Esophagus muscularis mucosa (tissue), 4 donors: Measurements from ENCODE around the gene ZNF384. TPM values are rescaled to one million over a fixed set of nuclear protein-coding genes. Genes with fewer than 3 reads are reported as not detected.

Experiments used
- DNase-seq: peaks from one replicate; pipeline ENCODE4 v3.0.0-alpha.2; 2017; ENCODE audit errors: extremely low spot score
- H3K27ac ChIP-seq, 4 donors: fragments of 200-600 bp; sonication (generic); replicated peaks in 1 of 4; 1 replicate in 3 of 4; 2 replicates in 1 of 4; pipeline ENCODE4 v1.5.1; 2016 to 2019; ENCODE audit warnings: mild to moderate bottlenecking in 1 of 4
- H3K27me3 ChIP-seq, 4 donors: fragments of 200-600 bp; sonication (generic); one replicate each; pipeline versions ENCODE4 v1.5.1 to v1.6.0; 2016 to 2019
- H3K36me3 ChIP-seq, 4 donors: fragments of 200-600 bp; sonication (generic); one replicate each; pipeline ENCODE4 v1.5.1; 2016 to 2019
- H3K4me1 ChIP-seq, 4 donors: fragments of 200-600 bp; sonication (generic); one replicate each; pipeline ENCODE4 v1.5.1; 2016 to 2019
- H3K4me3 ChIP-seq, 4 donors: fragments of 200-600 bp; sonication (generic); 1 replicate in 2 of 4; 2 replicates in 2 of 4; pipeline ENCODE4 v1.5.1; 2016 to 2019; ENCODE audit warnings: mild to moderate bottlenecking in 4 of 4, moderate library complexity in 1 of 4
- H3K9me3 ChIP-seq, 4 donors: fragments of 200-600 bp; sonication (generic); 1 replicate in 3 of 4; 2 replicates in 1 of 4; pipeline ENCODE4 v1.5.1; 2016 to 2019
- EP300 ChIP-seq: sonication (generic); formaldehyde crosslinking; IDR thresholded peaks from one replicate; pipeline ENCODE4 v1.6.1; 2017; ENCODE audit warnings: antibody characterized with exemption
- POLR2A ChIP-seq: fragments of 450-650 bp; IDR thresholded peaks from one replicate; pipeline ENCODE4 v1.6.1; 2017; ENCODE audit warnings: antibody characterized with exemption, moderate library complexity, mild to moderate bottlenecking, low read depth
- POLR2AphosphoS5 ChIP-seq, 2 donors: sonication (generic); formaldehyde crosslinking; IDR thresholded peaks; one replicate each; pipeline ENCODE4 v1.6.1; 2017; ENCODE audit warnings: antibody characterized with exemption in 2 of 2
- WGBS: methylation state at CpG from one replicate; pipeline ENCODE4 v1.1.5; 2018; 5-methylcytosine and 5-hydroxymethylcytosine counted together
- intact Hi-C: fragments of 100-400 bp; cut with DNase I; formaldehyde crosslinking; loops from one replicate; pipeline ENCODE4 v1.15.1; 2023
- total RNA-seq, 4 donors: library from RNA; depleted of rRNA; stranded (reverse); fragments of >200 nt; gene quantifications; one replicate each; pipeline versions ENCODE4 v1.1.0 to v1.2.1, GENCODE V29; 2016
- TF ChIP-seq, protein P1 (sequence below), 3 experiments: fragments of 200-600 bp in 2 of 3; fragments of 450-650 bp in 1 of 3; sonication (generic) in 2 of 3; IDR thresholded peaks; one replicate each; pipeline ENCODE4 v1.5.1; 2017 to 2019; ENCODE audit warnings: antibody characterized with exemption in 3 of 3, mild to moderate bottlenecking in 2 of 3, moderate library complexity in 1 of 3

The ZNF384 gene
- total RNA-seq, 4 donors from 2014 or later = 32.8 to 55.4 (median 41.0) TPM

DNA sequence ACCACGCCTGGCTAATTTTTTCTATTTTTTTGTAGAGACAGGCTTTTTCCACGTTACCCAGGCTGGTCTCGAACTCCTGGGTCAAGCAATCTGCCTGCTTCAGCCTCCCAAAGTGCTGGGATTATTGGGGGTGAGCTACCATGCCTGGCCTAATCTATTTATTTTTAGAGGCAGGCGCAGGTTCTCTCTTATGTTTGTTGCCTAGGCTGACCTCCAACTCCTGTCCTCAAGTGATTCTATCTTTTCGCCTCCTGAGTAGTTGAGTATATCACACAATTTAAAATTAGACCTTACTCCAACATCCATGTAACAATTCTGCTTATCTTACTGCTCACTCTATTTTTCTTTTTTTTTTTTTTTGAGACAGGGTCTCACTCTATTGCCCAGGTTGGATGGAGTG lies 35.2 kb downstream of the ZNF384 start:
- Histone ChIP-seq H3K9me3 (no peaks in the 10 kb centered on the region), H3K27me3 (no peaks in the 10 kb centered on the region), H3K27ac (no peak overlapping the region), H3K36me3 (peaks cover 60 to 100% (median 88%) of the 10 kb centered on the region in 4 donors), H3K4me1 (peaks cover 0 to 20% (median under 1%) of the 10 kb centered on the region in 4 donors), H3K4me3 (no peak overlapping the region)
- WGBS = 82% methylated on average over 5 of the region's 5 CpGs
- no peak for TF ChIP-seq EP300
- no peak for TF ChIP-seq POLR2A
- TF ChIP-seq, protein P1, sequence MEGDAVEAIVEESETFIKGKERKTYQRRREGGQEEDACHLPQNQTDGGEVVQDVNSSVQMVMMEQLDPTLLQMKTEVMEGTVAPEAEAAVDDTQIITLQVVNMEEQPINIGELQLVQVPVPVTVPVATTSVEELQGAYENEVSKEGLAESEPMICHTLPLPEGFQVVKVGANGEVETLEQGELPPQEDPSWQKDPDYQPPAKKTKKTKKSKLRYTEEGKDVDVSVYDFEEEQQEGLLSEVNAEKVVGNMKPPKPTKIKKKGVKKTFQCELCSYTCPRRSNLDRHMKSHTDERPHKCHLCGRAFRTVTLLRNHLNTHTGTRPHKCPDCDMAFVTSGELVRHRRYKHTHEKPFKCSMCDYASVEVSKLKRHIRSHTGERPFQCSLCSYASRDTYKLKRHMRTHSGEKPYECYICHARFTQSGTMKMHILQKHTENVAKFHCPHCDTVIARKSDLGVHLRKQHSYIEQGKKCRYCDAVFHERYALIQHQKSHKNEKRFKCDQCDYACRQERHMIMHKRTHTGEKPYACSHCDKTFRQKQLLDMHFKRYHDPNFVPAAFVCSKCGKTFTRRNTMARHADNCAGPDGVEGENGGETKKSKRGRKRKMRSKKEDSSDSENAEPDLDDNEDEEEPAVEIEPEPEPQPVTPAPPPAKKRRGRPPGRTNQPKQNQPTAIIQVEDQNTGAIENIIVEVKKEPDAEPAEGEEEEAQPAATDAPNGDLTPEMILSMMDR (IDR thresholded peaks at IDR 0.05) = no peak
- no peak for TF ChIP-seq POLR2AphosphoS5 (IDR thresholded peaks at IDR 0.05)
- DNase-seq = no peak
- intact Hi-C loops = no loop called here

DNA sequence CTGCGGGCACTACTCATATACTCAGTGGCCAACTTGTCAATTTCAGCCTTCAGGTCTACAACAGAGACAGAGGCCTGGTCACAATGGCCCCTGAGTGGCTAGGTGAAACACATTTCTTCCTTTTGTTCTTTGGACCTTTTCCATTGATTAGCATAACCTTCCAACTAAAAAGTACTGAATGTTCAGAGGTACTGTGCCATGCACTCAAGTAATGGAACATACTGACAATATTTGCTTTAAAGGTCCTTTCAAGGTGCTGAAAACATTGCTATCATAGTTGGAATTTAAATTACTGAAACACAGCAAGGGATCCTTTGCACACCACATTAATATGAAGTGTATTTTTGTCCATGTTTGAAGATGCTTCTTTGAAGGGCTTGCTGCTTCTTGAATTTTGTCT lies 35.8 kb downstream of the ZNF384 start:
- peaks cover 58 to 100% (median 92%) of the 10 kb centered on the region in 4 donors for H3K36me3 ChIP-seq
- H3K27me3 ChIP-seq = no peaks in the 10 kb centered on the region
- TF ChIP-seq, protein P1 (IDR thresholded peaks at IDR 0.05) = no peak
- H3K27ac ChIP-seq = no peak overlapping the region
- H3K9me3 ChIP-seq = no peaks in the 10 kb centered on the region
- no peak overlapping the region for H3K4me3 ChIP-seq
- 100% methylated on average over 1 of the region's 1 CpG for WGBS
- H3K4me1 ChIP-seq = peaks cover 0 to 15% (median 0%) of the 10 kb centered on the region in 4 donors
- no peak for DNase-seq
- intact Hi-C loops = no loop called here

DNA sequence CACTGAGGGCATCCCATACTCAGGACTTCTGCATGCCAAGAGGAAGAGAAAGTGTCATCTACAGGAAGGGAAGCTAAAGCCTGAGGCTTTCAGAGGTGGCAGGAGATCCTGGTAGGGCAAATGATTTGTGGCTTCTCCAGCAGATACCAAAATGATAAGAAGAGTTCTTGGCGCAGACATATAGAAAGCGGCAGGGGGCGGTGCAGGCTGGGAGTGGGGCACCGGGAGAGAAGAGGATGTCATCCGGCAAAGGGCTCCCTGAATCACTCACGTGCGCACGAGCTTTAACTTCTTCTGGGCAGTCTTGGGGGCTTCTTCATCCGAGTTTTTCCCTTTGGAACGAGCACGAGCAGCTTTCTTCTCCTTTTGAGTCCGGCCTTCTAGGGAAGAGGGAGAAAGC lies 36.8 kb downstream of the ZNF384 start:
- no peak for TF ChIP-seq EP300
- no peak for TF ChIP-seq POLR2AphosphoS5 (IDR thresholded peaks at IDR 0.05)
- TF ChIP-seq POLR2A = no peak
- TF ChIP-seq, protein P1 (IDR thresholded peaks at IDR 0.05) = no peak
- Histone ChIP-seq H3K27me3 (no peaks in the 10 kb centered on the region), H3K27ac (no peak overlapping the region), H3K4me3 (no peak overlapping the region), H3K4me1 (peaks cover 0 to 11% (median 5%) of the 10 kb centered on the region in 4 donors), H3K36me3 (peaks cover 54 to 96% (median 85%) of the 10 kb centered on the region in 4 donors), H3K9me3 (no peaks in the 10 kb centered on the region)
- intact Hi-C loops = no loop called here
- 87% methylated on average over 12 of the region's 12 CpGs for WGBS
- no peak for DNase-seq

- no peak overlapping the region for H3K27ac ChIP-seq
- peaks cover 54 to 80% (median 69%) of the 10 kb centered on the region in 4 donors for H3K36me3 ChIP-seq
- TF ChIP-seq POLR2AphosphoS5 (IDR thresholded peaks at IDR 0.05) (no peak), POLR2A (no peak), EP300 (no peak)
- TF ChIP-seq, protein P1 (IDR thresholded peaks at IDR 0.05) = no peak
- intact Hi-C loops = no loop called here
- no peak for DNase-seq
- no peaks in the 10 kb centered on the region for H3K27me3 ChIP-seq
- 88% methylated on average over 7 of the region's 8 CpGs for WGBS
- H3K4me1 ChIP-seq = peaks cover 0 to 17% (median 15%) of the 10 kb centered on the region in 4 donors
- H3K4me3 ChIP-seq = no peak overlapping the region
- no peaks in the 10 kb centered on the region for H3K9me3 ChIP-seq
Observed at GRCh38 chr12:6650832-6651231, 38.3 kb downstream of the ZNF384 start.

DNA sequence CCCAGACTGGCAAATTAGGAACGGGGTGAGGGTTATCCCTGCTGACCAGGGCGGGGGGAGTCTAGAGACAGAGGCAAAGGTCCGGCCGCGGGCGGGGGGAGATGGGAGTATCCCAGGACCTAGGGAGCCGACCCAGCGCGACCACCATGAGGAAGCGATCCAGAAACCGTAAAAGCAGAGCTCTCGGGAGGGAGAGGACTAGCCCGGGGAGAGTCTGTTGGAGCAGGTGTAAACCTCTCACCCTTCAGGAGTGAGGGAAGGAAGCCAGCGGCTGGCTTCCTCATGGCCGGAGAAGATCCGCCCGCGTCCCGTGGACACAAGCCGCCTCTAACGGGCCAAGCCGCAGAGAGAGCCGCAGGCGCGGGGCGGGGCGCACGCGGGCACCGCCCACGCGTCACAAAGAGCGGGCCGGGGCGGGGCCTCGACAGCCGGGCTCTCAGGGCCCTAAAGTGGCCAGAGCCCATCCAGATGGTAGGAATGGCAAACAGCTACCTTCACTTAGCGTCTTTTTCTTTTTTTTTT lies 42.0 kb downstream of the ZNF384 start, which contains the start of gene ACRBP:
TSS of gene ACRBP (minus strand) at position 350 of the 522 bp plus-strand sequence. CDS start at position 284, 66 bp downstream.
- H3K27ac ChIP-seq = peak within 1 kb of the TSS; percentile 56 to 78 (median 62)
- H3K4me1 ChIP-seq = peaks cover 0 to 24% (median 19%) of the 10 kb centered on the region in 4 donors
- H3K4me3 ChIP-seq = peak within 1 kb of the TSS; percentile 55 to 60 (median 57)
- intact Hi-C loops = loop anchor here (2.0 kb wide), 1 partner anchor 28 kb away; no protein-coding TSS in a partner anchor
- no peak for DNase-seq
- peaks cover 24 to 43% (median 39%) of the 10 kb centered on the region in 4 donors for H3K36me3 ChIP-seq
- H3K9me3 ChIP-seq = no peaks in the 10 kb centered on the region
- no peak for TF ChIP-seq EP300
- peak; percentile 79 to 82 for TF ChIP-seq POLR2AphosphoS5 (IDR thresholded peaks at IDR 0.05)
- H3K27me3 ChIP-seq = no peaks in the 10 kb centered on the region
- 10% methylated on average over 32 of the region's 38 CpGs for WGBS
